Loucy (cell line): ENCODE data around the gene APMAP.

Experiments used
- H2AFZ ChIP-seq: fragments of 200-600 bp; sonication (generic); 2 replicates; pipeline ENCODE4 v1.6.0; 2016; ENCODE audit warnings: antibody characterized with exemption, mild to moderate bottlenecking, low read length, moderate library complexity
- H3F3A ChIP-seq: fragments of 200-600 bp; 2 replicates; pipeline ENCODE4 v1.6.0; 2016; ENCODE audit warnings: antibody characterized with exemption, low read depth, mild to moderate bottlenecking
- H3K27me3 ChIP-seq: fragments of 200-600 bp; sonication (generic); 2 replicates; pipeline ENCODE4 v1.6.1; 2014; ENCODE audit warnings: low read length, mild to moderate bottlenecking; ENCODE audit not compliant: insufficient read depth, poor library complexity, severe bottlenecking
- H3K36me3 ChIP-seq: fragments of 200-600 bp; sonication (generic); 2 replicates; pipeline ENCODE4 v1.6.1; 2016; ENCODE audit warnings: low read length; ENCODE audit not compliant: insufficient read depth
- H3K4me1 ChIP-seq: fragments of 200-600 bp; sonication (generic); 2 replicates; pipeline ENCODE4 v1.5.1; 2014; ENCODE audit warnings: low read length, mild to moderate bottlenecking; ENCODE audit not compliant: insufficient read depth, poor library complexity, severe bottlenecking
- H3K4me2 ChIP-seq: fragments of 200-600 bp; sonication (generic); 2 replicates; pipeline ENCODE4 v1.6.0; 2014; ENCODE audit warnings: antibody characterized with exemption, low read length, low read depth, mild to moderate bottlenecking; ENCODE audit not compliant: poor library complexity, severe bottlenecking
- H3K4me3 ChIP-seq: fragments of 200-600 bp; sonication (generic); 2 replicates; pipeline ENCODE4 v1.5.1; 2014; ENCODE audit warnings: low read length, mild to moderate bottlenecking, mixed read lengths; ENCODE audit not compliant: poor library complexity, severe bottlenecking
- H3K79me2 ChIP-seq: fragments of 200-600 bp; sonication (generic); 2 replicates; pipeline ENCODE4 v1.6.1; 2014; ENCODE audit warnings: low read length; ENCODE audit not compliant: insufficient read depth
- H3K9ac ChIP-seq: fragments of 200-600 bp; sonication (generic); 2 replicates; pipeline ENCODE4 v1.6.0; 2014; ENCODE audit warnings: mild to moderate bottlenecking, low read depth, low read length, moderate library complexity; ENCODE audit not compliant: poor library complexity, severe bottlenecking
- H3K9me2 ChIP-seq: fragments of 200-600 bp; sonication (generic); replicated peaks from 2 replicates; pipeline ENCODE4 v1.6.1; 2016; ENCODE audit warnings: low read depth, low read length, mixed read lengths
- H3K9me3 ChIP-seq: fragments of 200-600 bp; sonication (generic); 2 replicates; pipeline ENCODE4 v1.6.1; 2014; ENCODE audit warnings: mild to moderate bottlenecking, antibody characterized with exemption, low read length, low read depth; ENCODE audit not compliant: insufficient read depth
- H4K20me1 ChIP-seq: fragments of 200-600 bp; sonication (generic); 2 replicates; pipeline ENCODE4 v1.6.0; 2014; ENCODE audit warnings: antibody characterized with exemption, low read length, mild to moderate bottlenecking; ENCODE audit not compliant: insufficient read depth, poor library complexity, severe bottlenecking
- EZH2phosphoT487 ChIP-seq: fragments of 200-600 bp; IDR thresholded peaks from 2 replicates; pipeline ENCODE4 v1.6.1; 2018; ENCODE audit warnings: antibody characterized with exemption, mild to moderate bottlenecking, moderate library complexity, borderline replicate concordance
- TF ChIP-seq, protein P1 (sequence below): fragments of 200-600 bp; sonication (generic); conservative IDR thresholded peaks from 2 replicates; pipeline ENCODE4 v1.5.1; 2014; ENCODE audit warnings: mild to moderate bottlenecking, antibody characterized with exemption, low read length

The APMAP gene

DNA sequence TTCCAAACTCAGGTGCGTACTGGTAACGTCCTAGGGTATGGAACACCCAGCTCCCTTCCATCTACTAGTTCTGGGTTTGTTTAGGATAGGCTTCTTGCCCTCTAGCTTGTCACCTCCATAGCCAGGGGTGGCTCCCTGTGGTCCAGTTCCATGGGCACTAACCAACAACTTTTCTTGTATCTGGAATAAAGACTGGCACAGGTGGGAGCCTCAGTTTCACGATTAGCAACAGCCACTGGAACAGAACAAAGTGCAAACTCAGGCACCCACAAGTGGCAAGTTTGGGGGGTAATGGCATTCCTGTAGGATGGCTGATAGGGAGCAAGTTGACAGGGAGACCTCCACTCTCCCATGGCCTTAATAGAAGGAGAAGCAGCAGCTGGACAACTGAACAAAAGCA lies 5.6 kb upstream of the APMAP start:
- H3K4me1 ChIP-seq, result peaks cover 23% of the 10 kb centered on the region
- TF ChIP-seq, protein P1, sequence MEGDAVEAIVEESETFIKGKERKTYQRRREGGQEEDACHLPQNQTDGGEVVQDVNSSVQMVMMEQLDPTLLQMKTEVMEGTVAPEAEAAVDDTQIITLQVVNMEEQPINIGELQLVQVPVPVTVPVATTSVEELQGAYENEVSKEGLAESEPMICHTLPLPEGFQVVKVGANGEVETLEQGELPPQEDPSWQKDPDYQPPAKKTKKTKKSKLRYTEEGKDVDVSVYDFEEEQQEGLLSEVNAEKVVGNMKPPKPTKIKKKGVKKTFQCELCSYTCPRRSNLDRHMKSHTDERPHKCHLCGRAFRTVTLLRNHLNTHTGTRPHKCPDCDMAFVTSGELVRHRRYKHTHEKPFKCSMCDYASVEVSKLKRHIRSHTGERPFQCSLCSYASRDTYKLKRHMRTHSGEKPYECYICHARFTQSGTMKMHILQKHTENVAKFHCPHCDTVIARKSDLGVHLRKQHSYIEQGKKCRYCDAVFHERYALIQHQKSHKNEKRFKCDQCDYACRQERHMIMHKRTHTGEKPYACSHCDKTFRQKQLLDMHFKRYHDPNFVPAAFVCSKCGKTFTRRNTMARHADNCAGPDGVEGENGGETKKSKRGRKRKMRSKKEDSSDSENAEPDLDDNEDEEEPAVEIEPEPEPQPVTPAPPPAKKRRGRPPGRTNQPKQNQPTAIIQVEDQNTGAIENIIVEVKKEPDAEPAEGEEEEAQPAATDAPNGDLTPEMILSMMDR, result no peak
- TF ChIP-seq EZH2phosphoT487, result no peak
- no peaks in the 10 kb centered on the region for H3K27me3 ChIP-seq
- no peaks in the 10 kb centered on the region for H3K9me2 ChIP-seq
- no peak overlapping the region for H3K9ac ChIP-seq
- no peaks in the 10 kb centered on the region for H3K9me3 ChIP-seq
- no peaks in the 10 kb centered on the region for H3F3A ChIP-seq
- no peaks in the 10 kb centered on the region for H3K36me3 ChIP-seq
- H3K4me2 ChIP-seq, result no peak overlapping the region
- H4K20me1 ChIP-seq, result no peaks in the 10 kb centered on the region
- no peaks in the 10 kb centered on the region for H3K79me2 ChIP-seq
- H2AFZ ChIP-seq, result no peak overlapping the region
- H3K4me3 ChIP-seq, result no peak overlapping the region

DNA sequence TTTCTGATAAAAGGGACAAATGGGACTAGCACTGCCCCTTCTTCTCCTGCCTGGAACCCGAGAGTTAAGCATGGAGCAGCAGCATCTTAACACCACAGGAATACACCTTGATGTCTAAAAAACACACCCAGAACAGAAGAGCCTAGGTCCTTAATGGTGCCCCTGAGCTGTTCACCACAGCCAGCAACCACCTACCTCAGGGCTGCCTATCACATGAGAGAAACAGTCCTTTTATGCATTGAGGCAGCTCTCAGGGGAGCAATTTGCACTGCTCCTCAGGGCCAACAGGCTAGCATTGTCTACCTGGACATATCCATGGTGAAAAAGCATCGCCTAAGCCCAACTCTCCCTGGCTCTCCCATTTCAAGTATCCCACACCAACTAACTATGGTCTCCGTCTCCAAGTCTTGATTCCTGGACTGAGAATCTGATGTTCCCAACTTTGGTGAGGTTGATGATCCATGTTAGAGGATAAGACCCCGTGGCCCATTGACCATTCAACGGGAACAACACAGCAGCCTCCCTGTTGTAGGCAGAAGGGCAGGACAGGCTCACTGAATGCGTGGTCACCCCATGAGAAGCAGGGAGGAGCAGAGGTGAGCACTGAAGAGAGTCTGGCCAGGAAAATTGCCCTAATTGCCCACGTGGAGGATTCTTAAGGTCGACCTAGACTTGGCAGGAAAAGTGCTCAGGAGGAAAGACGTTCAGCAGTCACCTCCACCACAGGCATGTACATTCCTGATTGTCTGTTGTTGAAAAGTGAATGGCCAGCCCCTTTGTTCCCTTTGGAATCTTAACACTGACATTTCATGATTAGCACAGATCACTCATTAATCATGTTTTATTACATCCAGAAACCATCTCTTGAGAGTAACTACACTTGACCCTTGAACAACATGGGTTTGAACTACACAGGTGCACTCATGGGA lies 4.2 kb upstream of the APMAP start:
- Histone ChIP-seq H3F3A (no peaks in the 10 kb centered on the region), H3K79me2 (peaks cover 8% of the 10 kb centered on the region), H3K9me3 (no peaks in the 10 kb centered on the region), H3K9ac (no peak overlapping the region), H2AFZ (no peak overlapping the region), H3K27me3 (no peaks in the 10 kb centered on the region), H3K9me2 (no peaks in the 10 kb centered on the region), H3K36me3 (no peaks in the 10 kb centered on the region), H4K20me1 (peaks cover 4% of the 10 kb centered on the region), H3K4me2 (peak overlapping the region; percentile 9), H3K4me3 (no peak overlapping the region), H3K4me1 (peaks cover 27% of the 10 kb centered on the region)
- TF ChIP-seq, protein P1, result no peak
- TF ChIP-seq EZH2phosphoT487, result no peak

DNA sequence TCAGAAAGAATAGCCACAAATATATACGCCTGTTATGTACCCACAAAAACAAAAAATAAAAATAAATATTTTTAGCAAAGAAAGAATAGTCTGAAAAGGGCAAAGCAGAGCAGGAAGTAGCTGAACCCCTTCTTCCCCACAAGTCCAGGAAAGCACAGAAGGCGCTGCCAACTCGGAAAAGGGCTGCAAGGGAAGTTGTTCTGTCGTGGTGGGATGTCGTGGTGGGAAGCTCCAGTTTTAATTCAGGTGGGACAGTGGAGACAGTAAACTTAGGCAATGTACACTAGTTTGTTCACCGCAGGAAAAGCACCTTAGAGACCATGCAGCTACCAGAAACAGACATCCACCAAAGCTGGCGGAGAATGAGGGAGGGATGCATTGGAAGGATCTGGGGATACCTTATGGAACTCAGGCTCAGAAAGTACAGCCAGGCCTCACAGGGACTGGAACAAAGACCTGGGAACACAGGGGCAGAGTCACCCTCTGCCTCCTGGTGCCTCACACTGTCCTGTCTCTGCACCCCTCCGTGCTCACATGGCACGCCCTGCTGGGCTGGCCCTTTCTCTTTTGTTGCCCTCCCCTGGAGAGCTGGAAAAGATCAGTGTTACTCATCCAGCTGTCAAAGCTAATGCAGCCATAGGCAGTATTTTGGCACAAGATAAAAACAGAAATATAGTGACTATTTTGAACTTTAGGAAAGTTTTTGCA lies 3.3 kb upstream of the APMAP start:
- Histone ChIP-seq H3F3A (no peaks in the 10 kb centered on the region), H3K79me2 (peaks cover 16% of the 10 kb centered on the region), H3K4me1 (peaks cover 35% of the 10 kb centered on the region), H3K27me3 (no peaks in the 10 kb centered on the region), H2AFZ (no peak overlapping the region), H3K9me2 (no peaks in the 10 kb centered on the region), H4K20me1 (peaks cover 11% of the 10 kb centered on the region), H3K4me3 (no peak overlapping the region), H3K9ac (no peak overlapping the region), H3K36me3 (no peaks in the 10 kb centered on the region), H3K9me3 (no peaks in the 10 kb centered on the region), H3K4me2 (peak overlapping the region; percentile 9)
- TF ChIP-seq, protein P1, result no peak
- no peak for TF ChIP-seq EZH2phosphoT487
